ENCODE measurements around the gene CASKIN1. TPM values are rescaled to one million over a fixed set of nuclear protein-coding genes. Genes with fewer than 3 reads are reported as not detected.

CASKIN1 gene
- total and polyA plus RNA-seq, 3 donors from 2014 or later = 2.1 to 159 (median 6.4) TPM

- H3K4me3 ChIP-seq = no peak overlapping the region
- no peaks in the 10 kb centered on the region for H3K9me3 ChIP-seq
- 80 to 90% methylated on average over 2 to 21 of the region's 23 CpGs for WGBS, 2 donors
- intact Hi-C loops (cut with DNase I; ENCODE audit: low total_unique reads) = no loop called here
- DNase-seq = no peak
- no peaks in the 10 kb centered on the region for H3K36me3 ChIP-seq (ENCODE audit: low read depth, missing control alignments)
- H3K4me1 ChIP-seq = peaks cover 12% of the 10 kb centered on the region
- no peak overlapping the region for H3K27ac ChIP-seq
- no peaks in the 10 kb centered on the region for H3K27me3 ChIP-seq
- TF ChIP-seq, protein P1, sequence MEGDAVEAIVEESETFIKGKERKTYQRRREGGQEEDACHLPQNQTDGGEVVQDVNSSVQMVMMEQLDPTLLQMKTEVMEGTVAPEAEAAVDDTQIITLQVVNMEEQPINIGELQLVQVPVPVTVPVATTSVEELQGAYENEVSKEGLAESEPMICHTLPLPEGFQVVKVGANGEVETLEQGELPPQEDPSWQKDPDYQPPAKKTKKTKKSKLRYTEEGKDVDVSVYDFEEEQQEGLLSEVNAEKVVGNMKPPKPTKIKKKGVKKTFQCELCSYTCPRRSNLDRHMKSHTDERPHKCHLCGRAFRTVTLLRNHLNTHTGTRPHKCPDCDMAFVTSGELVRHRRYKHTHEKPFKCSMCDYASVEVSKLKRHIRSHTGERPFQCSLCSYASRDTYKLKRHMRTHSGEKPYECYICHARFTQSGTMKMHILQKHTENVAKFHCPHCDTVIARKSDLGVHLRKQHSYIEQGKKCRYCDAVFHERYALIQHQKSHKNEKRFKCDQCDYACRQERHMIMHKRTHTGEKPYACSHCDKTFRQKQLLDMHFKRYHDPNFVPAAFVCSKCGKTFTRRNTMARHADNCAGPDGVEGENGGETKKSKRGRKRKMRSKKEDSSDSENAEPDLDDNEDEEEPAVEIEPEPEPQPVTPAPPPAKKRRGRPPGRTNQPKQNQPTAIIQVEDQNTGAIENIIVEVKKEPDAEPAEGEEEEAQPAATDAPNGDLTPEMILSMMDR (IDR thresholded peaks at IDR 0.05) = no peak
- no peak for TF ChIP-seq POLR2A (IDR thresholded peaks at IDR 0.05)
Measured at GRCh38 chr16:2229632-2230250, 33.3 kb upstream of the CASKIN1 start.

DNA sequence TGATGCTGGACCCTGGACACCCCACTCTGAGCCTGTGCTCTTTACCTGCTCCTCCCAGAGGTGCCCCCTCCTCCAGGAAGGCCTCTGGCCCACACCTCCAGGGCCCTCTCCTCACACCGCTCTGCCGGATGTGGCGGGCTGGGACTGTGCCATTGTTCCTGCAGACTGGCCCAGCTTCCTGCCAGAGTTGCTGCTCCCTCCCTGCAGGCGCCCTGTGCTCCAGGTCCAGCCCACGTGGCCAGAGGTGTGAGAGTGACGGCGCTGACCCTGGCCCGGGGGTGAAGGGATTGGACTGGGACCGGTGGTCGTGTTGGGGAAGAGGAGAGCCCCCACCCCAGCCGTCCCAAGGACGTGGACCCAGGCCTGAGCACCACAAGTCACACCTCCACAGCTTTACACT lies 32.7 kb upstream of the CASKIN1 start:
- Histone ChIP-seq H3K4me1 (peaks cover 18% of the 10 kb centered on the region), H3K36me3 (ENCODE audit: low read depth, missing control alignments) (no peaks in the 10 kb centered on the region), H3K9me3 (no peaks in the 10 kb centered on the region), H3K4me3 (no peak overlapping the region), H3K27ac (no peak overlapping the region), H3K27me3 (no peaks in the 10 kb centered on the region)
- no peak for DNase-seq
- intact Hi-C loops (cut with DNase I; ENCODE audit: low total_unique reads) = no loop called here
- TF ChIP-seq POLR2A (IDR thresholded peaks at IDR 0.05) = no peak
- TF ChIP-seq, protein P1 (IDR thresholded peaks at IDR 0.05) = no peak
- 87 to 95% methylated on average over 3 to 12 of the region's 12 CpGs for WGBS, 2 donors

DNA sequence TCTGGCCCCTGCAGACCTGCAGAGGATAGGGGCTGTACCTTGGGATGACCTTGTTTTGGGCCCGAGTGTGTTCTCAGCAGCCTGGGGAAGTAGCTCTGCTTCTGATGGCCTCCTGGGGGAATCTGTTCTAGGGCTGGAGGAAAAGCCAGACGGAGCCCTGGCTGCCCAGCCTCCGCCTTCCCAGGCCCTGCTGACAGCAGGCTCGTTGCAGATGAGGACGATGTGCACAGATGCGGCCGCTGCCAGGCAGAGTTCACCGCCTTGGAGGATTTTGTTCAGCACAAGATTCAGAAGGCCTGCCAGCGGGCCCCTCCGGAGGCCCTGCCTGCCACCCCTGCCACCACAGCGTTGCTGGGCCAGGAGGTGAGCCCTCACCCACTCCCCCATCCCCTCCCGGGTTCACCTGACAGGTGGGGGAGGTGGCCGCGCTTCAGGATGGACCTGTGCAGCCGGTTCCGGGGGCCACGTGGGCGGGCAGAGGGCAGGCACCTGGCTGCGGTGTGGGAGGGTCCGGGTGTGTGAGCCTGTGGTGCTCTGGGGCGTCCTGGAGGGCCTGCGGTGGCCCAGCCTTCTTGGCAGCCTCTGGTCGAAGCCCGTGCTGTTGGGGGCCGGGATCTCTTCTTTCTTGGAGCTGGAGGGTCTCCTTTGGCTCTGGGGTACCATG lies 31.9 kb upstream of the CASKIN1 start:
- 85% methylated on average over 25 of the region's 25 CpGs; no CpG with 5 or more reads in 1 of the 2 donors for WGBS, 2 donors
- DNase-seq = no peak
- Histone ChIP-seq H3K27me3 (no peaks in the 10 kb centered on the region), H3K36me3 (ENCODE audit: low read depth, missing control alignments) (no peaks in the 10 kb centered on the region), H3K4me3 (no peak overlapping the region), H3K9me3 (no peaks in the 10 kb centered on the region), H3K27ac (no peak overlapping the region), H3K4me1 (peaks cover 19% of the 10 kb centered on the region)
- TF ChIP-seq, protein P1 (IDR thresholded peaks at IDR 0.05) = no peak
- no peak for TF ChIP-seq POLR2A (IDR thresholded peaks at IDR 0.05)
- intact Hi-C loops (cut with DNase I; ENCODE audit: low total_unique reads) = no loop called here

DNA sequence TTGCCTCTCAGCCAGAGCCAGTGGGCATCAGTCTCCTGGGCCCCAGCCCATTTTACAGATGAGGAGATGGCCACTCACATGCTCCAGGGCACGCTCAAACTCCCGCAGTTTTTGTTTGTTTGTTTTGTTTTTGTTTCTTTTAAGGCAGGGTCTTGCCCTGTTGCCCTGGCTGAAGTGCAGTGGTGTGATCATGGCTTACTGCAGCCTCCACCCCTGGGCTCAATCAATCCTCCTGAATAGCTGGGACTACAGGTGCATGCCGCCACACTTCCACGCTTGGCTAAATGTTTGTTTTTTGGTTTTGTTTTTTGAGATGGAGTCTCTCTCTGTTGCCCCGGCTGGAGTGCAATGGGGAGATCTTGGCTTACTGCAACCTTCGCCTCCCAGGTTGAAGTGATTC lies 30.5 kb upstream of the CASKIN1 start:
- no peak overlapping the region for H3K4me3 ChIP-seq
- intact Hi-C loops (cut with DNase I; ENCODE audit: low total_unique reads) = no loop called here
- H3K27me3 ChIP-seq = no peaks in the 10 kb centered on the region
- no peak overlapping the region for H3K27ac ChIP-seq
- H3K9me3 ChIP-seq = no peaks in the 10 kb centered on the region
- no peak for TF ChIP-seq POLR2A (IDR thresholded peaks at IDR 0.05)
- TF ChIP-seq, protein P1 (IDR thresholded peaks at IDR 0.05) = no peak
- DNase-seq = no peak
- 93 to 95% methylated on average over 6 of the region's 6 CpGs for WGBS, 2 donors
- peaks cover 19% of the 10 kb centered on the region for H3K4me1 ChIP-seq
- H3K36me3 ChIP-seq (ENCODE audit: low read depth, missing control alignments) = no peaks in the 10 kb centered on the region

Measured in testis (tissue), 3 donors.